HepG2 (cell line): ENCODE measurements around the gene GSTM2. TPM values are rescaled to one million over a fixed set of nuclear protein-coding genes. Genes with fewer than 3 reads are reported as not detected.
A peak's percentile ranks its signal among the peaks of the same experiment; 100 is the strongest.

Experiments used
- GFI1 ChIP-seq: sonication (generic); formaldehyde crosslinking; IDR thresholded peaks from 2 replicates; pipeline ENCODE4 v1.5.0; 2020; ENCODE audit warnings: missing genetic modification reagents, mild to moderate bottlenecking, borderline replicate concordance
- HNRNPLL ChIP-seq: fragments of 200-400 bp; formaldehyde crosslinking; IDR thresholded peaks from 2 replicates; pipeline ENCODE4 v1.6.1; 2017; ENCODE audit warnings: mild to moderate bottlenecking, low read depth, low read length; ENCODE audit not compliant: poor library complexity, severe bottlenecking
- IRF2 ChIP-seq: IDR thresholded peaks from 2 replicates; pipeline ENCODE4 v1.6.1; 2018; ENCODE audit warnings: missing genetic modification reagents, missing compliant biosample characterization
- KLF11 ChIP-seq: IDR thresholded peaks from 2 replicates; pipeline ENCODE4 v1.6.1; 2016; ENCODE audit warnings: missing compliant biosample characterization
- MXD4 ChIP-seq: IDR thresholded peaks from 2 replicates; pipeline ENCODE4 v1.6.1; 2016; ENCODE audit warnings: mild to moderate bottlenecking, missing biosample characterization, missing genetic modification reagents
- NFYC ChIP-seq: IDR thresholded peaks from 2 replicates; pipeline ENCODE4 v1.6.1; 2016; ENCODE audit warnings: missing genetic modification reagents, missing compliant biosample characterization
- PHF20 ChIP-seq: sonication (generic); formaldehyde crosslinking; IDR thresholded peaks from 2 replicates; pipeline ENCODE4 v1.5.0; 2020; ENCODE audit warnings: mild to moderate bottlenecking, missing genetic modification reagents
- PHF8 ChIP-seq: sonication (generic); formaldehyde crosslinking; IDR thresholded peaks from 2 replicates; pipeline ENCODE4 v1.5.0; 2020; ENCODE audit warnings: missing genetic modification reagents
- POLR2AphosphoS5 ChIP-seq: IDR thresholded peaks from 2 replicates; pipeline ENCODE4 v1.6.1; 2012; ENCODE audit warnings: low read depth, low read length
- RORA ChIP-seq: sonication (generic); formaldehyde crosslinking; IDR thresholded peaks from 2 replicates; pipeline ENCODE4 v1.5.0; 2020; ENCODE audit warnings: mild to moderate bottlenecking, missing genetic modification reagents, moderate library complexity
- SCMH1 ChIP-seq: sonication (generic); formaldehyde crosslinking; IDR thresholded peaks from 2 replicates; pipeline ENCODE4 v1.9.0; 2021; ENCODE audit warnings: missing genetic modification reagents, mild to moderate bottlenecking, borderline replicate concordance
- SP1 ChIP-seq, 2 experiments: fragments of 450-650 bp in 1 of 2; sonication (generic) in 1 of 2; formaldehyde crosslinking in 1 of 2; IDR thresholded peaks; 2 replicates each; pipeline versions ENCODE4 v1.4.0 to v1.6.1; 2016 to 2020; ENCODE audit warnings: missing genetic modification reagents in 1 of 2
- SP2 ChIP-seq: sonication (generic); formaldehyde crosslinking; IDR thresholded peaks from 2 replicates; pipeline ENCODE4 v1.5.1; 2020; ENCODE audit warnings: mild to moderate bottlenecking, missing genetic modification reagents
- SP4 ChIP-seq: sonication (generic); formaldehyde crosslinking; IDR thresholded peaks from 2 replicates; pipeline ENCODE4 v1.8.1; 2023; ENCODE audit warnings: mild to moderate bottlenecking, missing genetic modification reagents
- SP5 ChIP-seq: IDR thresholded peaks from 2 replicates; pipeline ENCODE4 v1.6.1; 2016; ENCODE audit warnings: low read depth, borderline replicate concordance
- TMF1 ChIP-seq: sonication (generic); formaldehyde crosslinking; IDR thresholded peaks from 2 replicates; pipeline ENCODE4 v1.8.1; 2022; ENCODE audit warnings: low read depth, missing genetic modification reagents
- XBP1 ChIP-seq: sonication (generic); formaldehyde crosslinking; IDR thresholded peaks from 2 replicates; pipeline ENCODE4 v1.5.0; 2020; ENCODE audit warnings: missing genetic modification reagents
- XRCC5 ChIP-seq: fragments of 200-400 bp; formaldehyde crosslinking; optimal IDR thresholded peaks from 2 replicates; pipeline ENCODE3; 2017; ENCODE audit warnings: mild to moderate bottlenecking, low read length
- ZMYM4 ChIP-seq: sonication (generic); formaldehyde crosslinking; IDR thresholded peaks from 2 replicates; pipeline ENCODE4 v1.8.1; 2023; ENCODE audit warnings: mild to moderate bottlenecking, missing genetic modification reagents
- ZNF230 ChIP-seq: sonication (generic); formaldehyde crosslinking; IDR thresholded peaks from 2 replicates; pipeline ENCODE4 v1.4.0; 2020; ENCODE audit warnings: mild to moderate bottlenecking, missing genetic modification reagents
- ZNF24 ChIP-seq: fragments of 450-650 bp; IDR thresholded peaks from 2 replicates; pipeline ENCODE4 v1.6.1; 2017; ENCODE audit warnings: antibody characterized with exemption, mild to moderate bottlenecking
- ZNF263 ChIP-seq: sonication (generic); formaldehyde crosslinking; IDR thresholded peaks from 2 replicates; pipeline ENCODE4 v1.4.0; 2020; ENCODE audit warnings: missing genetic modification reagents
- ZNF383 ChIP-seq: sonication (generic); formaldehyde crosslinking; IDR thresholded peaks from 2 replicates; pipeline ENCODE4 v1.4.0; 2020; ENCODE audit warnings: missing genetic modification reagents, mild to moderate bottlenecking, borderline replicate concordance
- ZNF776 ChIP-seq: sonication (generic); formaldehyde crosslinking; IDR thresholded peaks from 2 replicates; pipeline ENCODE4 v1.4.0; 2020; ENCODE audit warnings: mild to moderate bottlenecking, missing genetic modification reagents
- ZSCAN21 ChIP-seq: sonication (generic); formaldehyde crosslinking; IDR thresholded peaks from 2 replicates; pipeline ENCODE4 v1.8.0; 2022; ENCODE audit warnings: mild to moderate bottlenecking, missing genetic modification reagents, moderate library complexity, borderline replicate concordance
- ZSCAN25 ChIP-seq: sonication (generic); formaldehyde crosslinking; IDR thresholded peaks from 2 replicates; pipeline ENCODE4 v1.8.0; 2022; ENCODE audit warnings: mild to moderate bottlenecking, missing genetic modification reagents
- polyA plus RNA-seq, 8 experiments: library from polyadenylated mRNA; depleted of rRNA in 3 of 8; stranded (reverse) in 7 of 8; unstranded in 1 of 8; fragments of >200 nt; fragmentation: Illumina TruSeq in 4 of 8; extraction: Trizol in 4 of 8; gene quantifications; 2 replicates each; pipeline versions ENCODE4 v1.2.1 to v1.2.3, GENCODE V29; 2011 to 2016; ENCODE audit warnings: low read depth in 4 of 8, missing spikeins in 1 of 8, mixed read lengths in 1 of 8; ENCODE audit not compliant: insufficient read depth in 1 of 8
- total RNA-seq, 5 experiments: library from RNA; depleted of rRNA; stranded (reverse); fragments of >200 nt; fragmentation: Illumina TruSeq; extraction: Trizol; gene quantifications; 2 replicates each; pipeline ENCODE4 v1.2.3, GENCODE V29; 2016; ENCODE audit warnings: low read depth in 1 of 5
- TF ChIP-seq, protein P1 (sequence below): sonication (generic); formaldehyde crosslinking; IDR thresholded peaks from 2 replicates; pipeline ENCODE4 v1.5.0; 2020; ENCODE audit warnings: mild to moderate bottlenecking, missing genetic modification reagents
- TF ChIP-seq, protein P2 (sequence below): sonication (generic); formaldehyde crosslinking; IDR thresholded peaks from 2 replicates; pipeline ENCODE4 v1.9.0; 2022; ENCODE audit warnings: low read depth, missing genetic modification reagents
- TF ChIP-seq, protein P3 (sequence below): sonication (generic); formaldehyde crosslinking; IDR thresholded peaks from 2 replicates; pipeline ENCODE4 v1.4.0; 2020; ENCODE audit warnings: low read depth, mild to moderate bottlenecking, missing genetic modification reagents

The GSTM2 gene
- total and polyA plus RNA-seq, 2 of the 13 experiments (the other 11 are each of a cell fraction or from before 2014, with no cell fraction given) = 7.0 to 15.0 TPM

DNA sequence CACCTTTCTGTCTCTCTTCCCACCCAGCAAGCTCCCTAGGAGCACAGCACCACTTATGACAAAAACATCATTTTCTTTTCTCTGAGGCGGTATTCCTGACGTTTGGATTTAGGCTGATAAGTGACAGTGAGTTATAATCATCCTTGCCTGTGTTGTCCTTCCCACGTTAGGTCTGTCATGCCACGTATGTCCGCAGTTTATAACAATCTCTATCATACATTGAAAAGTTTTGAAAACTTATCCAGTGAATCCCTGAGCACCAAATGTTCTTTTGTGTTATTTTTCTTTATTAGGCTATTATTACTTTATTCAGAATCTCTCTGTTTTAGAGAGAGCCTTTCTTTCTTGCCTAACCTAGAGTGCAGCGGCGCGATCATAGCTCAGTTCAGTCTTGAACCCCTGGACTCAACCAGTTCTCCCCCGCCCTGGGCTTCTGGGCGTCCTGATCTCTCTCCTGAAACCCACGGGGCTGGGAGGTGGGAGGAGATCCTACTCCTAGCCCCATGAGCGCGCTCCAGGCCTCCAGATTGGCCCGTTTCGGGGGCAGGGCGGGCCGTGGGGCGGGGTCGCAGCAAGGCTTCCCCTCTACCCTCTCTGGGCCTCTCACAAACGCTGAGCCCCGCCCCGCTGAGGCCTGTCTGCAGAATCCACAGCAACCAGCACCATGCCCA is at the start of gene GSTM2 (continued):
- TF ChIP-seq SP1 (IDR thresholded peaks at IDR 0.05) = no peak
- TF ChIP-seq SP1 (CRISPR knock-in tag; IDR thresholded peaks at IDR 0.05) = peak; percentile 52; the same call in 1 of the 2 replicates
- 0 out of 2 replicates have a peak, but pooled peaks have one; percentile 20 for TF ChIP-seq POLR2AphosphoS5
- TF ChIP-seq ZSCAN21 (CRISPR knock-in tag) = no peak
- no peak for TF ChIP-seq ZNF383 (CRISPR knock-in tag)
- TF ChIP-seq ZNF776 (CRISPR knock-in tag) = no peak
- 0 out of 2 replicates have a peak, but pooled peaks have one; percentile 12 for TF ChIP-seq IRF2 (CRISPR knock-in tag)
- no peak for TF ChIP-seq GFI1 (CRISPR knock-in tag)
- TF ChIP-seq HNRNPLL = peak; percentile 27
- TF ChIP-seq NFYC = peak; percentile 57
- no peak for TF ChIP-seq ZNF263 (CRISPR knock-in tag)
- no peak for TF ChIP-seq SCMH1
- peak; percentile 66 for TF ChIP-seq SP5
- TF ChIP-seq, protein P1, sequence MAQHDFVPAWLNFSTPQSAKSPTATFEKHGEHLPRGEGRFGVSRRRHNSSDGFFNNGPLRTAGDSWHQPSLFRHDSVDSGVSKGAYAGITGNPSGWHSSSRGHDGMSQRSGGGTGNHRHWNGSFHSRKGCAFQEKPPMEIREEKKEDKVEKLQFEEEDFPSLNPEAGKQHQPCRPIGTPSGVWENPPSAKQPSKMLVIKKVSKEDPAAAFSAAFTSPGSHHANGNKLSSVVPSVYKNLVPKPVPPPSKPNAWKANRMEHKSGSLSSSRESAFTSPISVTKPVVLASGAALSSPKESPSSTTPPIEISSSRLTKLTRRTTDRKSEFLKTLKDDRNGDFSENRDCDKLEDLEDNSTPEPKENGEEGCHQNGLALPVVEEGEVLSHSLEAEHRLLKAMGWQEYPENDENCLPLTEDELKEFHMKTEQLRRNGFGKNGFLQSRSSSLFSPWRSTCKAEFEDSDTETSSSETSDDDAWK (CRISPR knock-in tag) = no peak
- no peak for TF ChIP-seq ZSCAN25
- TF ChIP-seq SP2 = peak; percentile 57; the same call in 1 of the 2 replicates
- no peak for TF ChIP-seq ZNF230 (CRISPR knock-in tag)
- 0 out of 2 replicates have a peak, but pooled peaks have one; percentile 38 for TF ChIP-seq ZNF24
- TF ChIP-seq MXD4 = no peak
- TF ChIP-seq PHF8 = peak; percentile 36; the same call in 1 of the 2 replicates
- TF ChIP-seq SP4 (CRISPR knock-in tag) = peak; percentile 57; the same call in 1 of the 2 replicates
- TF ChIP-seq PHF20 (CRISPR knock-in tag) = no peak
- TF ChIP-seq KLF11 = no peak
- TF ChIP-seq, protein P2, sequence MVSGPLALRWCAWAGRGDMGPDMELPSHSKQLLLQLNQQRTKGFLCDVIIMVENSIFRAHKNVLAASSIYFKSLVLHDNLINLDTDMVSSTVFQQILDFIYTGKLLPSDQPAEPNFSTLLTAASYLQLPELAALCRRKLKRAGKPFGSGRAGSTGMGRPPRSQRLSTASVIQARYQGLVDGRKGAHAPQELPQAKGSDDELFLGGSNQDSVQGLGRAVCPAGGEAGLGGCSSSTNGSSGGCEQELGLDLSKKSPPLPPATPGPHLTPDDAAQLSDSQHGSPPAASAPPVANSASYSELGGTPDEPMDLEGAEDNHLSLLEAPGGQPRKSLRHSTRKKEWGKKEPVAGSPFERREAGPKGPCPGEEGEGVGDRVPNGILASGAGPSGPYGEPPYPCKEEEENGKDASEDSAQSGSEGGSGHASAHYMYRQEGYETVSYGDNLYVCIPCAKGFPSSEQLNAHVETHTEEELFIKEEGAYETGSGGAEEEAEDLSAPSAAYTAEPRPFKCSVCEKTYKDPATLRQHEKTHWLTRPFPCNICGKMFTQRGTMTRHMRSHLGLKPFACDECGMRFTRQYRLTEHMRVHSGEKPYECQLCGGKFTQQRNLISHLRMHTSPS (CRISPR knock-in tag) = no peak
- TF ChIP-seq RORA = no peak
- no peak for TF ChIP-seq TMF1 (CRISPR knock-in tag)
- TF ChIP-seq, protein P3, sequence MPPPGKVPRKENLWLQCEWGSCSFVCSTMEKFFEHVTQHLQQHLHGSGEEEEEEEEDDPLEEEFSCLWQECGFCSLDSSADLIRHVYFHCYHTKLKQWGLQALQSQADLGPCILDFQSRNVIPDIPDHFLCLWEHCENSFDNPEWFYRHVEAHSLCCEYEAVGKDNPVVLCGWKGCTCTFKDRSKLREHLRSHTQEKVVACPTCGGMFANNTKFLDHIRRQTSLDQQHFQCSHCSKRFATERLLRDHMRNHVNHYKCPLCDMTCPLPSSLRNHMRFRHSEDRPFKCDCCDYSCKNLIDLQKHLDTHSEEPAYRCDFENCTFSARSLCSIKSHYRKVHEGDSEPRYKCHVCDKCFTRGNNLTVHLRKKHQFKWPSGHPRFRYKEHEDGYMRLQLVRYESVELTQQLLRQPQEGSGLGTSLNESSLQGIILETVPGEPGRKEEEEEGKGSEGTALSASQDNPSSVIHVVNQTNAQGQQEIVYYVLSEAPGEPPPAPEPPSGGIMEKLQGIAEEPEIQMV (CRISPR knock-in tag) = no peak
- peak; percentile 56 for TF ChIP-seq XRCC5
- peak; percentile 59 for TF ChIP-seq ZMYM4 (CRISPR knock-in tag)
- TF ChIP-seq XBP1 (CRISPR knock-in tag) = no peak
